Nephron (organoid): Measurements from ENCODE around the gene ATP8B4.

Experiments
- H3K27ac Mint-ChIP-seq, 3 experiments: 2 replicates each; pipeline ENCODE4 v1.8.0; 2020; ENCODE audit warnings: mixed read lengths in 3 of 3, mild to moderate bottlenecking in 2 of 3, moderate library complexity in 1 of 3
- H3K27me3 Mint-ChIP-seq: 2 replicates; pipeline ENCODE4 v1.8.0; 2021; ENCODE audit warnings: low read depth, mild to moderate bottlenecking, moderate library complexity, mixed read lengths
- H3K36me3 Mint-ChIP-seq: 2 replicates; pipeline ENCODE4 v1.8.0; 2020; ENCODE audit warnings: low read depth, mixed read lengths
- H3K4me1 Mint-ChIP-seq: 2 replicates; pipeline ENCODE4 v1.8.0; 2020; ENCODE audit warnings: mixed read lengths
- H3K4me3 Mint-ChIP-seq, 3 experiments: 2 replicates each; pipeline ENCODE4 v1.8.0; 2020; ENCODE audit warnings: mild to moderate bottlenecking in 3 of 3, mixed read lengths in 3 of 3, moderate library complexity in 2 of 3
- H3K9me3 Mint-ChIP-seq: 2 replicates; pipeline ENCODE4 v1.8.0; 2020; ENCODE audit warnings: mixed read lengths
- TF ChIP-seq, protein P1 (sequence below), 3 experiments: fragments of 200-600 bp; sonication (generic); IDR thresholded peaks; one replicate each; pipeline ENCODE4 v1.5.0; 2021; ENCODE audit warnings: antibody characterized with exemption in 3 of 3; ENCODE audit not compliant: unreplicated experiment in 3 of 3

The ATP8B4 gene, protein sequence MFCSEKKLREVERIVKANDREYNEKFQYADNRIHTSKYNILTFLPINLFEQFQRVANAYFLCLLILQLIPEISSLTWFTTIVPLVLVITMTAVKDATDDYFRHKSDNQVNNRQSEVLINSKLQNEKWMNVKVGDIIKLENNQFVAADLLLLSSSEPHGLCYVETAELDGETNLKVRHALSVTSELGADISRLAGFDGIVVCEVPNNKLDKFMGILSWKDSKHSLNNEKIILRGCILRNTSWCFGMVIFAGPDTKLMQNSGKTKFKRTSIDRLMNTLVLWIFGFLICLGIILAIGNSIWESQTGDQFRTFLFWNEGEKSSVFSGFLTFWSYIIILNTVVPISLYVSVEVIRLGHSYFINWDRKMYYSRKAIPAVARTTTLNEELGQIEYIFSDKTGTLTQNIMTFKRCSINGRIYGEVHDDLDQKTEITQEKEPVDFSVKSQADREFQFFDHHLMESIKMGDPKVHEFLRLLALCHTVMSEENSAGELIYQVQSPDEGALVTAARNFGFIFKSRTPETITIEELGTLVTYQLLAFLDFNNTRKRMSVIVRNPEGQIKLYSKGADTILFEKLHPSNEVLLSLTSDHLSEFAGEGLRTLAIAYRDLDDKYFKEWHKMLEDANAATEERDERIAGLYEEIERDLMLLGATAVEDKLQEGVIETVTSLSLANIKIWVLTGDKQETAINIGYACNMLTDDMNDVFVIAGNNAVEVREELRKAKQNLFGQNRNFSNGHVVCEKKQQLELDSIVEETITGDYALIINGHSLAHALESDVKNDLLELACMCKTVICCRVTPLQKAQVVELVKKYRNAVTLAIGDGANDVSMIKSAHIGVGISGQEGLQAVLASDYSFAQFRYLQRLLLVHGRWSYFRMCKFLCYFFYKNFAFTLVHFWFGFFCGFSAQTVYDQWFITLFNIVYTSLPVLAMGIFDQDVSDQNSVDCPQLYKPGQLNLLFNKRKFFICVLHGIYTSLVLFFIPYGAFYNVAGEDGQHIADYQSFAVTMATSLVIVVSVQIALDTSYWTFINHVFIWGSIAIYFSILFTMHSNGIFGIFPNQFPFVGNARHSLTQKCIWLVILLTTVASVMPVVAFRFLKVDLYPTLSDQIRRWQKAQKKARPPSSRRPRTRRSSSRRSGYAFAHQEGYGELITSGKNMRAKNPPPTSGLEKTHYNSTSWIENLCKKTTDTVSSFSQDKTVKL

GRCh38 chr15:50119063-50120040 is at the start of gene ATP8B4:
ATP8B4 (minus strand) TSS chr15:50119233; CDS start chr15:50106966, 12,267 bp downstream.
- Mint-ChIP-seq H3K36me3 (no peaks in the 10 kb centered on the region), H3K4me3 (no peak within 1 kb of the TSS), H3K9me3 (peaks cover 12% of the 10 kb centered on the region), H3K4me1 (no peaks in the 10 kb centered on the region), H3K27me3 (no peaks in the 10 kb centered on the region), H3K27ac (no peak within 1 kb of the TSS)
- TF ChIP-seq, protein P1, sequence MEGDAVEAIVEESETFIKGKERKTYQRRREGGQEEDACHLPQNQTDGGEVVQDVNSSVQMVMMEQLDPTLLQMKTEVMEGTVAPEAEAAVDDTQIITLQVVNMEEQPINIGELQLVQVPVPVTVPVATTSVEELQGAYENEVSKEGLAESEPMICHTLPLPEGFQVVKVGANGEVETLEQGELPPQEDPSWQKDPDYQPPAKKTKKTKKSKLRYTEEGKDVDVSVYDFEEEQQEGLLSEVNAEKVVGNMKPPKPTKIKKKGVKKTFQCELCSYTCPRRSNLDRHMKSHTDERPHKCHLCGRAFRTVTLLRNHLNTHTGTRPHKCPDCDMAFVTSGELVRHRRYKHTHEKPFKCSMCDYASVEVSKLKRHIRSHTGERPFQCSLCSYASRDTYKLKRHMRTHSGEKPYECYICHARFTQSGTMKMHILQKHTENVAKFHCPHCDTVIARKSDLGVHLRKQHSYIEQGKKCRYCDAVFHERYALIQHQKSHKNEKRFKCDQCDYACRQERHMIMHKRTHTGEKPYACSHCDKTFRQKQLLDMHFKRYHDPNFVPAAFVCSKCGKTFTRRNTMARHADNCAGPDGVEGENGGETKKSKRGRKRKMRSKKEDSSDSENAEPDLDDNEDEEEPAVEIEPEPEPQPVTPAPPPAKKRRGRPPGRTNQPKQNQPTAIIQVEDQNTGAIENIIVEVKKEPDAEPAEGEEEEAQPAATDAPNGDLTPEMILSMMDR (IDR thresholded peaks at IDR 0.05; ENCODE audit: unreplicated experiment in 3 of 3), result no peak

DNA sequence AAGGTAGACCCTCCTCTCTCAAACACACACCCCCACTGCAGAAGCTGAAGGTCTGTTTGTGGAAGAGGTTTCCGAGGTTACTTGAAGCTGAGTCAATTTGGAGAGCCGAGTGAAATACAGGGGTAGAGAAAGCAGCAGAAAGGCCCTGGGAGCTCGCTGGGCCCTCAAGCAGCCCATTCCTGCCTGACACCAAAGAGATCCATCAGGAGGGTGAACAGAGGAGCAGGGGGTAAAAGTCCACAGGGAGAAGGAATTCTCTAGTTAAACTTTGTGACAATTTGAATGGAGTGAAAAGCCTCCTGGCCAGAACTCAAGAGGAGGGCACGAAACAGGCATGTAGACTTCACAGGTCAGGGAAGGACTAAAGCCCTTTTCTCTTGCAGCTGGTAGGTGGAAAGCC is 49.3 kb upstream of the ATP8B4 start:
- peaks cover 21% of the 10 kb centered on the region for H3K9me3 Mint-ChIP-seq
- no peak overlapping the region for H3K4me3 Mint-ChIP-seq
- H3K36me3 Mint-ChIP-seq, result peaks cover 11% of the 10 kb centered on the region
- H3K27ac Mint-ChIP-seq, result peak overlapping the region in 1 of 3 experiments; percentile 73
- peaks cover 3% of the 10 kb centered on the region for H3K27me3 Mint-ChIP-seq
- TF ChIP-seq, protein P1 (IDR thresholded peaks at IDR 0.05; ENCODE audit: unreplicated experiment in 3 of 3), result no peak
- no peaks in the 10 kb centered on the region for H3K4me1 Mint-ChIP-seq

GRCh38 chr15:50167110-50167509 is 48.1 kb upstream of the ATP8B4 start:
- H3K9me3 Mint-ChIP-seq, result peaks cover 23% of the 10 kb centered on the region
- H3K36me3 Mint-ChIP-seq, result peaks cover 11% of the 10 kb centered on the region
- peaks cover 3% of the 10 kb centered on the region for H3K27me3 Mint-ChIP-seq
- no peak overlapping the region for H3K27ac Mint-ChIP-seq
- TF ChIP-seq, protein P1 (IDR thresholded peaks at IDR 0.05; ENCODE audit: unreplicated experiment in 3 of 3), result no peak
- no peak overlapping the region for H3K4me3 Mint-ChIP-seq
- H3K4me1 Mint-ChIP-seq, result no peaks in the 10 kb centered on the region

GRCh38 chr15:50166216-50166615 is 47.2 kb upstream of the ATP8B4 start:
- Mint-ChIP-seq H3K9me3 (peaks cover 20% of the 10 kb centered on the region), H3K27ac (no peak overlapping the region), H3K36me3 (peaks cover 4% of the 10 kb centered on the region), H3K4me1 (no peaks in the 10 kb centered on the region), H3K27me3 (peaks cover 3% of the 10 kb centered on the region), H3K4me3 (no peak overlapping the region)
- TF ChIP-seq, protein P1 (IDR thresholded peaks at IDR 0.05; ENCODE audit: unreplicated experiment in 3 of 3), result no peak

DNA sequence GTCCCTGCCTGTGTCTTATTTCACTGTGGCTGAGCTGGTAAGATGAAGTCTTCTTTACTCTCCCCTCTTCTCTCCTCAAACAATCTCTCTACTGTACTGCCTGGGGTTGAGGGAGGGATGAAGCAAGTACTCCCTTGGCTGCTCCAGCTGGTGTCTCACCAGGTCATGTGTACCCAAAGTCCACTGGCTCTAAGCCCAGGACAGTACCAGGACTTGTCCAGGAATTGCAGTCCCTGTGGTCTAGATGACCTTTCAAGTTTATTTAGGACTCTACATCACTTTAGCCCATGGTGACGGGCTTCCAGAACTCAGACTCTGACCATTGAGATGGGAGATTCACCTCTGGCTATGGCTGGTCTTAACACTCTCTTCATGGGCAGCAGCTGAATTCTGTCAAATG is 45.4 kb upstream of the ATP8B4 start:
- peaks cover 3% of the 10 kb centered on the region for H3K27me3 Mint-ChIP-seq
- H3K9me3 Mint-ChIP-seq, result peaks cover 22% of the 10 kb centered on the region
- TF ChIP-seq, protein P1 (IDR thresholded peaks at IDR 0.05; ENCODE audit: unreplicated experiment in 3 of 3), result no peak
- H3K4me3 Mint-ChIP-seq, result no peak overlapping the region
- no peaks in the 10 kb centered on the region for H3K4me1 Mint-ChIP-seq
- H3K27ac Mint-ChIP-seq, result no peak overlapping the region
- no peaks in the 10 kb centered on the region for H3K36me3 Mint-ChIP-seq
